HG02885 (cell line): ENCODE data around the gene FSD1L.
"Not testable (repeated sequence)": the region's sequence is repeated elsewhere in the genome, so short reads cannot be mapped to it uniquely, and the experiment has no call there.

Experiments
- ATAC-seq: cut with Tn5 transposase; IDR thresholded peaks from one replicate; pipeline ENCODE4 v1.9.1; 2021; ENCODE audit warnings: mild to moderate bottlenecking; ENCODE audit not compliant: unreplicated experiment, poor library complexity

FSD1L gene

GRCh38 chr9:105535920-105536668 lies 88.3 kb downstream of the FSD1L start:
- peak; percentile 79 for ATAC-seq

GRCh38 chr9:105539452-105539851 lies 91.6 kb downstream of the FSD1L start:
- no peak for ATAC-seq

- peak; percentile 96 for ATAC-seq
These were observed 94.0 kb downstream of the FSD1L start for GRCh38 chr9:105541838-105542237.

- no peak for ATAC-seq
These were observed 106.2 kb downstream of the FSD1L start for GRCh38 chr9:105554042-105554441.

GRCh38 chr9:105557804-105558610 lies 110.2 kb downstream of the FSD1L start, which contains the start of gene FKTN:
Gene FKTN, plus strand, starts transcription at chr9:105558131. Its CDS starts 16,902 bp downstream, at chr9:105575033.
- peak; percentile 96 for ATAC-seq

GRCh38 chr9:105572455-105572854 lies 124.6 kb downstream of the FSD1L start:
- ATAC-seq, result no peak

GRCh38 chr9:105579952-105580351 lies 132.1 kb downstream of the FSD1L start:
- ATAC-seq, result not testable (repeated sequence)

- ATAC-seq, result not testable (repeated sequence)
These were observed 133.7 kb downstream of the FSD1L start for GRCh38 chr9:105581550-105581949.

GRCh38 chr9:105593145-105593544 lies 145.3 kb downstream of the FSD1L start:
- ATAC-seq, result no peak
